Fibroblast of skin of right biceps (primary cell): ENCODE measurements around the gene EML4.
"Not testable (repeated sequence)": the region's sequence is repeated elsewhere in the genome, so short reads cannot be mapped to it uniquely, and the experiment has no call there.

Experiments
- DNase-seq: peaks from one replicate; pipeline ENCODE4 v3.0.0-alpha.2; 2013

EML4 gene

GRCh38 chr2:42172020-42172419 is 2.9 kb downstream of the EML4 start:
- no peak for DNase-seq

- DNase-seq, result no peak
Observed at GRCh38 chr2:42172566-42172965, 3.4 kb downstream of the EML4 start.

GRCh38 chr2:42173467-42173866 is 4.3 kb downstream of the EML4 start:
- DNase-seq, result not testable (repeated sequence)

- no peak for DNase-seq
Observed at GRCh38 chr2:42176992-42177738, 8.0 kb downstream of the EML4 start.

- no peak for DNase-seq
Observed at GRCh38 chr2:42178335-42178734, 9.2 kb downstream of the EML4 start.

- no peak for DNase-seq
Observed at GRCh38 chr2:42180300-42180699, 11.1 kb downstream of the EML4 start.

GRCh38 chr2:42182654-42183308 is 13.6 kb downstream of the EML4 start:
- no peak for DNase-seq

GRCh38 chr2:42183775-42184174 is 14.6 kb downstream of the EML4 start:
- DNase-seq, result no peak

GRCh38 chr2:42184346-42184745 is 15.2 kb downstream of the EML4 start:
- no peak for DNase-seq

- no peak for DNase-seq
Observed at GRCh38 chr2:42185220-42185921, 16.2 kb downstream of the EML4 start.

- no peak for DNase-seq
Observed at GRCh38 chr2:42186366-42186765, 17.2 kb downstream of the EML4 start.

- no peak for DNase-seq
Observed at GRCh38 chr2:42186945-42187632, 17.9 kb downstream of the EML4 start.

GRCh38 chr2:42187886-42188285 is 18.7 kb downstream of the EML4 start:
- DNase-seq, result no peak

GRCh38 chr2:42189235-42189566 is 20.0 kb downstream of the EML4 start:
- DNase-seq, result no peak

GRCh38 chr2:42190191-42190590 is 21.0 kb downstream of the EML4 start:
- DNase-seq, result no peak

GRCh38 chr2:42191285-42192009 is 22.3 kb downstream of the EML4 start:
- no peak for DNase-seq

- DNase-seq, result no peak
Observed at GRCh38 chr2:42192010-42192373, 22.8 kb downstream of the EML4 start.

GRCh38 chr2:42192652-42193566 is 23.8 kb downstream of the EML4 start:
- DNase-seq, result no peak

GRCh38 chr2:42193722-42194187 is 24.6 kb downstream of the EML4 start:
- DNase-seq, result no peak

GRCh38 chr2:42194428-42194827 is 25.3 kb downstream of the EML4 start:
- no peak for DNase-seq

- DNase-seq, result peak; percentile 74
Observed at GRCh38 chr2:42195559-42195958, 26.4 kb downstream of the EML4 start.

- no peak for DNase-seq
Observed at GRCh38 chr2:42196070-42196402, 26.9 kb downstream of the EML4 start.
